Endothelial cell of umbilical vein (primary cell): ENCODE data around the gene DIPK1C. TPM values are rescaled to one million over a fixed set of nuclear protein-coding genes. Genes with fewer than 3 reads are reported as not detected.

Experiments
- BruUV-seq: library from RNA; stranded (reverse); fragments of 400-500 nt; replicated peaks from 2 replicates; lab custom pipeline; 2021; lab: Mats Ljungman, UMichigan
- CTCF ChIA-PET: fragments of 300-600, 350-600 bp; sonication (Branson Sonifier 250); formaldehyde crosslinking; loops from one replicate; lab custom pipeline; 2021; ENCODE audit warnings: antibody characterized with exemption, inconsistent platforms; lab: Charles Lee
- POLR2A ChIA-PET: fragments of 300-600, 350-600 bp; sonication (Branson Sonifier 250); formaldehyde crosslinking; loops from one replicate; lab custom pipeline; 2021; ENCODE audit warnings: antibody characterized with exemption, inconsistent platforms; lab: Charles Lee
- DNase-seq: peaks from one replicate; pipeline ENCODE4 v3.0.0-alpha.2; 2011; ENCODE audit warnings: low read depth, low spot score
- FAIRE-seq: peaks from 2 replicates; lab custom pipeline; 2011; peaks lifted over from hg19 to GRCh38; lab: Jason Lieb, UNC
- H2AFZ ChIP-seq: 2 replicates; pipeline ENCODE4 v1.6.0; 2012; ENCODE audit warnings: low read depth, low read length, control low read depth, inconsistent platforms
- H3K27ac ChIP-seq: 2 replicates; pipeline ENCODE4 v1.5.1; 2011; ENCODE audit warnings: low read depth, mild to moderate bottlenecking, control low read depth, low read length, moderate library complexity; ENCODE audit not compliant: insufficient read depth
- H3K27me3 ChIP-seq, 2 experiments: 2 replicates each; pipeline versions ENCODE4 v1.6.0 to v1.6.1; 2011; ENCODE audit warnings: low read length in 2 of 2, mixed read lengths in 1 of 2; ENCODE audit not compliant: control insufficient read depth in 2 of 2, insufficient read depth in 2 of 2
- H3K36me3 ChIP-seq, 2 experiments: 2 replicates in 1 of 2; 3 replicates in 1 of 2; pipeline ENCODE4 v1.5.1; 2011; ENCODE audit warnings: low read length in 2 of 2, mild to moderate bottlenecking in 1 of 2, moderate library complexity in 1 of 2; ENCODE audit not compliant: control insufficient read depth in 2 of 2, insufficient read depth in 2 of 2; ENCODE audit errors: extremely low read depth in 1 of 2
- H3K4me1 ChIP-seq: 3 replicates; pipeline ENCODE4 v1.5.1; 2011; ENCODE audit warnings: mild to moderate bottlenecking, low read length; ENCODE audit not compliant: control insufficient read depth, insufficient read depth; ENCODE audit errors: extremely low read depth
- H3K4me2 ChIP-seq: 2 replicates; pipeline ENCODE4 v1.6.1; 2011; ENCODE audit warnings: low read length, control low read depth, mixed read lengths; ENCODE audit not compliant: insufficient read depth
- H3K4me3 ChIP-seq, 3 experiments: fragments of 200-600 bp in 1 of 3; sonication (generic), shearing (Covaris generic) in 1 of 3; replicated peaks in 1 of 3; 2 replicates each; pipeline ENCODE4 v1.5.1; 2011 to 2016; ENCODE audit warnings: control low read depth in 3 of 3, low read length in 3 of 3, mild to moderate bottlenecking in 2 of 3, inconsistent platforms in 1 of 3, low read depth in 1 of 3, moderate library complexity in 1 of 3; ENCODE audit not compliant: insufficient read depth in 1 of 3
- H3K79me2 ChIP-seq: 2 replicates; pipeline ENCODE4 v1.6.0; 2012; ENCODE audit warnings: low read length, inconsistent platforms; ENCODE audit not compliant: control insufficient read depth, insufficient read depth
- H3K9ac ChIP-seq: replicated peaks from 2 replicates; pipeline ENCODE3; 2011; ENCODE audit warnings: low read length, control low read depth; ENCODE audit not compliant: insufficient read depth; ENCODE audit errors: extremely low read depth
- H3K9me1 ChIP-seq: replicated peaks from 3 replicates; pipeline ENCODE4 v1.6.0; 2011; ENCODE audit warnings: mild to moderate bottlenecking, low read length; ENCODE audit not compliant: control insufficient read depth, insufficient read depth; ENCODE audit errors: extremely low read depth
- H3K9me3 ChIP-seq: replicated peaks from 2 replicates; pipeline ENCODE4 v1.5.1; 2012; ENCODE audit warnings: low read length, inconsistent platforms; ENCODE audit not compliant: control insufficient read depth, insufficient read depth
- H4K20me1 ChIP-seq: replicated peaks from 2 replicates; pipeline ENCODE3; 2011; ENCODE audit warnings: mild to moderate bottlenecking, low read length; ENCODE audit not compliant: control insufficient read depth, insufficient read depth; ENCODE audit errors: extremely low read depth
- EZH2 ChIP-seq: IDR thresholded peaks from 2 replicates; pipeline ENCODE4 v1.6.1; 2012; ENCODE audit warnings: borderline replicate concordance, low read depth, mild to moderate bottlenecking, moderate library complexity, low read length, inconsistent platforms; ENCODE audit not compliant: severe bottlenecking
- FOS ChIP-seq: IDR thresholded peaks from 2 replicates; pipeline ENCODE4 v1.6.1; 2011; ENCODE audit warnings: mild to moderate bottlenecking, low read length, moderate library complexity, borderline replicate concordance; ENCODE audit not compliant: insufficient read depth
- GATA2 ChIP-seq: IDR thresholded peaks from 2 replicates; pipeline ENCODE4 v1.7.0; 2011; ENCODE audit warnings: low read depth, mild to moderate bottlenecking, moderate library complexity, mixed read lengths, low read length; ENCODE audit not compliant: insufficient read length, insufficient read depth
- JUN ChIP-seq: IDR thresholded peaks from 2 replicates; pipeline ENCODE4 v1.6.1; 2011; ENCODE audit warnings: borderline replicate concordance, low read depth; ENCODE audit not compliant: insufficient read length, insufficient read depth
- MAX ChIP-seq: IDR thresholded peaks from 2 replicates; pipeline ENCODE4 v1.6.1; 2011; ENCODE audit not compliant: insufficient read depth, insufficient read length
- MYC ChIP-seq: IDR thresholded peaks from one replicate; pipeline ENCODE4 v1.6.1; 2011; ENCODE audit warnings: mild to moderate bottlenecking, low read depth, low read length
- dilution Hi-C: fragments of 300-500 bp; cut with MboI; formaldehyde crosslinking; loops from one replicate; pipeline ENCODE4 v1.15.0; 2019; ENCODE audit warnings: low sequenced_read_pairs; ENCODE audit not compliant: extremely low pct_ligation_motif_present
- intact Hi-C: fragments of 100-400 bp; cut with micrococcal nuclease; formaldehyde crosslinking; loops from one replicate; pipeline ENCODE4 v1.10.0; 2022
- polyA plus RNA-seq, 4 experiments: library from polyadenylated mRNA; depleted of rRNA in 3 of 4; stranded (reverse) in 3 of 4; unstranded in 1 of 4; fragments of >200 nt; gene quantifications; 2 replicates each; pipeline versions ENCODE4 v1.2.1 to v1.2.3, GENCODE V29; 2011 to 2012; ENCODE audit warnings: missing spikeins in 1 of 4
- total RNA-seq: library from RNA; stranded (reverse); gene quantifications from 2 replicates; pipeline ENCODE4 v1.2.3, GENCODE V29; 2021

Gene DIPK1C
- total and polyA plus RNA-seq, 2 donors (not counting 3 experiments of a cell fraction or from before 2014, with no cell fraction given): not detected

- dilution Hi-C loops: no loop called here
- Histone ChIP-seq H3K4me1 (no peaks in the 10 kb centered on the region), H3K79me2 (no peaks in the 10 kb centered on the region), H3K36me3 (no peaks in the 10 kb centered on the region), H2AFZ (no peak overlapping the region), H3K9me3 (no peaks in the 10 kb centered on the region), H3K27ac (no peak overlapping the region), H3K9me1 (no peaks in the 10 kb centered on the region), H4K20me1 (no peaks in the 10 kb centered on the region), H3K4me2 (no peak overlapping the region), H3K4me3 (no peak overlapping the region), H3K9ac (no peak overlapping the region), H3K27me3 (no peaks in the 10 kb centered on the region)
- intact Hi-C loops: no loop called here
- CTCF ChIA-PET: no interaction called here
- no TSS peak for BruUV-seq
- DNase-seq: no peak
- FAIRE-seq: no peak
- no peak for TF ChIP-seq FOS
- no peak for TF ChIP-seq JUN
- no peak for TF ChIP-seq MAX
- TF ChIP-seq EZH2: no peak
- POLR2A ChIA-PET: no interaction called here
Measured at GRCh38 chr18:74413836-74414235, 43.3 kb downstream of the DIPK1C start.

GRCh38 chr18:74412116-74412880, 44.8 kb downstream of the DIPK1C start:
- H3K4me3 ChIP-seq: no peak overlapping the region
- H3K36me3 ChIP-seq: no peaks in the 10 kb centered on the region
- ChIA-PET CTCF (no interaction called here), POLR2A (no interaction called here)
- dilution Hi-C loops (no loop called here), intact Hi-C loops (no loop called here)
- no peak overlapping the region for H3K4me2 ChIP-seq
- no peak overlapping the region for H3K27ac ChIP-seq
- no peaks in the 10 kb centered on the region for H3K79me2 ChIP-seq
- TF ChIP-seq GATA2: no peak
- no peak for TF ChIP-seq MAX
- TF ChIP-seq MYC: no peak
- H3K9ac ChIP-seq: no peak overlapping the region
- no peaks in the 10 kb centered on the region for H3K4me1 ChIP-seq
- no peaks in the 10 kb centered on the region for H3K9me3 ChIP-seq
- FAIRE-seq (no peak), DNase-seq (no peak)
- no TSS peak for BruUV-seq
- no peaks in the 10 kb centered on the region for H3K9me1 ChIP-seq
- no peaks in the 10 kb centered on the region for H3K27me3 ChIP-seq
- H2AFZ ChIP-seq: no peak overlapping the region
- no peaks in the 10 kb centered on the region for H4K20me1 ChIP-seq
